Endothelial cell of umbilical vein (primary cell): ENCODE results near the gene TOLLIP. TPM values are rescaled to one million over a fixed set of nuclear protein-coding genes. Genes with fewer than 3 reads are reported as not detected.

Source experiments
- BruUV-seq: library from RNA; stranded (reverse); fragments of 400-500 nt; replicated peaks from 2 replicates; lab custom pipeline; 2021; lab: Mats Ljungman, UMichigan
- CTCF ChIA-PET: fragments of 300-600, 350-600 bp; sonication (Branson Sonifier 250); formaldehyde crosslinking; loops from one replicate; lab custom pipeline; 2021; ENCODE audit warnings: antibody characterized with exemption, inconsistent platforms; lab: Charles Lee
- POLR2A ChIA-PET: fragments of 300-600, 350-600 bp; sonication (Branson Sonifier 250); formaldehyde crosslinking; loops from one replicate; lab custom pipeline; 2021; ENCODE audit warnings: antibody characterized with exemption, inconsistent platforms; lab: Charles Lee
- DNase-seq: peaks from one replicate; pipeline ENCODE4 v3.0.0-alpha.2; 2011; ENCODE audit warnings: low read depth, low spot score
- FAIRE-seq: peaks from 2 replicates; lab custom pipeline; 2011; peaks lifted over from hg19 to GRCh38; lab: Jason Lieb, UNC
- H2AFZ ChIP-seq: 2 replicates; pipeline ENCODE4 v1.6.0; 2012; ENCODE audit warnings: low read depth, low read length, control low read depth, inconsistent platforms
- H3K27ac ChIP-seq: 2 replicates; pipeline ENCODE4 v1.5.1; 2011; ENCODE audit warnings: low read depth, mild to moderate bottlenecking, control low read depth, low read length, moderate library complexity; ENCODE audit not compliant: insufficient read depth
- H3K27me3 ChIP-seq, 2 experiments: 2 replicates each; pipeline versions ENCODE4 v1.6.0 to v1.6.1; 2011; ENCODE audit warnings: low read length in 2 of 2, mixed read lengths in 1 of 2; ENCODE audit not compliant: control insufficient read depth in 2 of 2, insufficient read depth in 2 of 2
- H3K36me3 ChIP-seq, 2 experiments: 2 replicates in 1 of 2; 3 replicates in 1 of 2; pipeline ENCODE4 v1.5.1; 2011; ENCODE audit warnings: low read length in 2 of 2, mild to moderate bottlenecking in 1 of 2, moderate library complexity in 1 of 2; ENCODE audit not compliant: control insufficient read depth in 2 of 2, insufficient read depth in 2 of 2; ENCODE audit errors: extremely low read depth in 1 of 2
- H3K4me1 ChIP-seq: 3 replicates; pipeline ENCODE4 v1.5.1; 2011; ENCODE audit warnings: mild to moderate bottlenecking, low read length; ENCODE audit not compliant: control insufficient read depth, insufficient read depth; ENCODE audit errors: extremely low read depth
- H3K4me2 ChIP-seq: 2 replicates; pipeline ENCODE4 v1.6.1; 2011; ENCODE audit warnings: low read length, control low read depth, mixed read lengths; ENCODE audit not compliant: insufficient read depth
- H3K4me3 ChIP-seq, 3 experiments: fragments of 200-600 bp in 1 of 3; sonication (generic), shearing (Covaris generic) in 1 of 3; replicated peaks in 1 of 3; 2 replicates each; pipeline ENCODE4 v1.5.1; 2011 to 2016; ENCODE audit warnings: control low read depth in 3 of 3, low read length in 3 of 3, mild to moderate bottlenecking in 2 of 3, inconsistent platforms in 1 of 3, low read depth in 1 of 3, moderate library complexity in 1 of 3; ENCODE audit not compliant: insufficient read depth in 1 of 3
- H3K79me2 ChIP-seq: 2 replicates; pipeline ENCODE4 v1.6.0; 2012; ENCODE audit warnings: low read length, inconsistent platforms; ENCODE audit not compliant: control insufficient read depth, insufficient read depth
- H3K9ac ChIP-seq: replicated peaks from 2 replicates; pipeline ENCODE3; 2011; ENCODE audit warnings: low read length, control low read depth; ENCODE audit not compliant: insufficient read depth; ENCODE audit errors: extremely low read depth
- H3K9me1 ChIP-seq: replicated peaks from 3 replicates; pipeline ENCODE4 v1.6.0; 2011; ENCODE audit warnings: mild to moderate bottlenecking, low read length; ENCODE audit not compliant: control insufficient read depth, insufficient read depth; ENCODE audit errors: extremely low read depth
- H3K9me3 ChIP-seq: replicated peaks from 2 replicates; pipeline ENCODE4 v1.5.1; 2012; ENCODE audit warnings: low read length, inconsistent platforms; ENCODE audit not compliant: control insufficient read depth, insufficient read depth
- H4K20me1 ChIP-seq: replicated peaks from 2 replicates; pipeline ENCODE3; 2011; ENCODE audit warnings: mild to moderate bottlenecking, low read length; ENCODE audit not compliant: control insufficient read depth, insufficient read depth; ENCODE audit errors: extremely low read depth
- EZH2 ChIP-seq: IDR thresholded peaks from 2 replicates; pipeline ENCODE4 v1.6.1; 2012; ENCODE audit warnings: borderline replicate concordance, low read depth, mild to moderate bottlenecking, moderate library complexity, low read length, inconsistent platforms; ENCODE audit not compliant: severe bottlenecking
- FOS ChIP-seq: IDR thresholded peaks from 2 replicates; pipeline ENCODE4 v1.6.1; 2011; ENCODE audit warnings: mild to moderate bottlenecking, low read length, moderate library complexity, borderline replicate concordance; ENCODE audit not compliant: insufficient read depth
- GATA2 ChIP-seq: IDR thresholded peaks from 2 replicates; pipeline ENCODE4 v1.7.0; 2011; ENCODE audit warnings: low read depth, mild to moderate bottlenecking, moderate library complexity, mixed read lengths, low read length; ENCODE audit not compliant: insufficient read length, insufficient read depth
- JUN ChIP-seq: IDR thresholded peaks from 2 replicates; pipeline ENCODE4 v1.6.1; 2011; ENCODE audit warnings: borderline replicate concordance, low read depth; ENCODE audit not compliant: insufficient read length, insufficient read depth
- MYC ChIP-seq: IDR thresholded peaks from one replicate; pipeline ENCODE4 v1.6.1; 2011; ENCODE audit warnings: mild to moderate bottlenecking, low read depth, low read length
- POLR2A ChIP-seq: IDR thresholded peaks from 2 replicates; pipeline ENCODE4 v1.6.1; 2012; ENCODE audit warnings: low read depth, mild to moderate bottlenecking, control low read depth, low read length
- POLR2AphosphoS5 ChIP-seq: IDR thresholded peaks from 2 replicates; pipeline ENCODE4 v1.6.1; 2012; ENCODE audit warnings: low read depth, mild to moderate bottlenecking, control low read depth, low read length, moderate library complexity; ENCODE audit not compliant: insufficient read depth
- dilution Hi-C: fragments of 300-500 bp; cut with MboI; formaldehyde crosslinking; loops from one replicate; pipeline ENCODE4 v1.15.0; 2019; ENCODE audit warnings: low sequenced_read_pairs; ENCODE audit not compliant: extremely low pct_ligation_motif_present
- intact Hi-C: fragments of 100-400 bp; cut with micrococcal nuclease; formaldehyde crosslinking; loops from one replicate; pipeline ENCODE4 v1.10.0; 2022
- polyA plus RNA-seq, 4 experiments: library from polyadenylated mRNA; depleted of rRNA in 3 of 4; stranded (reverse) in 3 of 4; unstranded in 1 of 4; fragments of >200 nt; gene quantifications; 2 replicates each; pipeline versions ENCODE4 v1.2.1 to v1.2.3, GENCODE V29; 2011 to 2012; ENCODE audit warnings: missing spikeins in 1 of 4
- total RNA-seq: library from RNA; stranded (reverse); gene quantifications from 2 replicates; pipeline ENCODE4 v1.2.3, GENCODE V29; 2021
- TF ChIP-seq, protein P1 (sequence below), 2 donors: IDR thresholded peaks; 1 replicate in 1 of 2; 2 replicates in 1 of 2; pipeline ENCODE4 v1.5.1; 2011; ENCODE audit warnings: low read length in 2 of 2, mild to moderate bottlenecking in 2 of 2, moderate library complexity in 2 of 2, control low read depth in 1 of 2, inconsistent platforms in 1 of 2, low read depth in 1 of 2; ENCODE audit not compliant: insufficient read depth in 1 of 2; ENCODE audit errors: extremely low read depth in 1 of 2
- TF ChIP-seq, protein P2 (sequence below): IDR thresholded peaks from 2 replicates; pipeline ENCODE4 v1.6.1; 2011; ENCODE audit not compliant: insufficient read depth, insufficient read length

The TOLLIP gene
- total and polyA plus RNA-seq, 2 donors (not counting 3 experiments of a cell fraction or from before 2014, with no cell fraction given): 49.6 to 64.8 TPM

- no peaks in the 10 kb centered on the region for H3K4me1 ChIP-seq
- ChIA-PET POLR2A (interaction anchor here (0.7 kb wide), 1 partner anchor 108 kb away, joined by 8 read pairs; no protein-coding TSS in a partner anchor), CTCF (no interaction called here)
- no peak overlapping the region for H2AFZ ChIP-seq
- no peaks in the 10 kb centered on the region for H3K27me3 ChIP-seq
- no peaks in the 10 kb centered on the region for H3K9me1 ChIP-seq
- no peak for TF ChIP-seq MYC
- TF ChIP-seq POLR2AphosphoS5: no peak
- TF ChIP-seq EZH2: no peak
- TF ChIP-seq FOS: no peak
- TF ChIP-seq JUN: no peak
- TF ChIP-seq POLR2A: no peak
- TF ChIP-seq GATA2: no peak
- TF ChIP-seq, protein P1, sequence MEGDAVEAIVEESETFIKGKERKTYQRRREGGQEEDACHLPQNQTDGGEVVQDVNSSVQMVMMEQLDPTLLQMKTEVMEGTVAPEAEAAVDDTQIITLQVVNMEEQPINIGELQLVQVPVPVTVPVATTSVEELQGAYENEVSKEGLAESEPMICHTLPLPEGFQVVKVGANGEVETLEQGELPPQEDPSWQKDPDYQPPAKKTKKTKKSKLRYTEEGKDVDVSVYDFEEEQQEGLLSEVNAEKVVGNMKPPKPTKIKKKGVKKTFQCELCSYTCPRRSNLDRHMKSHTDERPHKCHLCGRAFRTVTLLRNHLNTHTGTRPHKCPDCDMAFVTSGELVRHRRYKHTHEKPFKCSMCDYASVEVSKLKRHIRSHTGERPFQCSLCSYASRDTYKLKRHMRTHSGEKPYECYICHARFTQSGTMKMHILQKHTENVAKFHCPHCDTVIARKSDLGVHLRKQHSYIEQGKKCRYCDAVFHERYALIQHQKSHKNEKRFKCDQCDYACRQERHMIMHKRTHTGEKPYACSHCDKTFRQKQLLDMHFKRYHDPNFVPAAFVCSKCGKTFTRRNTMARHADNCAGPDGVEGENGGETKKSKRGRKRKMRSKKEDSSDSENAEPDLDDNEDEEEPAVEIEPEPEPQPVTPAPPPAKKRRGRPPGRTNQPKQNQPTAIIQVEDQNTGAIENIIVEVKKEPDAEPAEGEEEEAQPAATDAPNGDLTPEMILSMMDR (IDR thresholded peaks at IDR 0.05; ENCODE audit: extremely low read depth in 1 of 2, insufficient read depth in 1 of 2, low read depth in 1 of 2, low read length in 2 of 2): no peak
- TF ChIP-seq, protein P2, sequence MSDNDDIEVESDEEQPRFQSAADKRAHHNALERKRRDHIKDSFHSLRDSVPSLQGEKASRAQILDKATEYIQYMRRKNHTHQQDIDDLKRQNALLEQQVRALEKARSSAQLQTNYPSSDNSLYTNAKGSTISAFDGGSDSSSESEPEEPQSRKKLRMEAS: no peak
- H3K4me3 ChIP-seq: no peak overlapping the region
- no peak overlapping the region for H3K27ac ChIP-seq
- H3K9ac ChIP-seq: no peak overlapping the region
- intact Hi-C loops (no loop called here), dilution Hi-C loops (no loop called here)
- no peak overlapping the region for H3K4me2 ChIP-seq
- no TSS peak for BruUV-seq
- FAIRE-seq: no peak
- no peaks in the 10 kb centered on the region for H3K79me2 ChIP-seq
- H3K9me3 ChIP-seq: no peaks in the 10 kb centered on the region
- DNase-seq: no peak
- no peaks in the 10 kb centered on the region for H4K20me1 ChIP-seq
- peaks cover 0 to 2% of the 10 kb centered on the region in 2 experiments for H3K36me3 ChIP-seq
Measured at GRCh38 chr11:1270476-1270875, 39.0 kb downstream of the TOLLIP start.
